AG04450 (cell line): Measurements from ENCODE around the gene PNISR. TPM values are rescaled to one million over a fixed set of nuclear protein-coding genes. Genes with fewer than 3 reads are reported as not detected.
A peak's percentile ranks its signal among the peaks of the same experiment; 100 is the strongest.

ENCODE experiments used
- CTCF ChIA-PET: fragments of 300-600, 350-600 bp; formaldehyde crosslinking; extraction: SDS; loops from one replicate; lab custom pipeline; 2022; ENCODE audit warnings: antibody characterized with exemption, inconsistent platforms; lab: Charles Lee
- POLR2A ChIA-PET: fragments of 350-600 bp; formaldehyde crosslinking; extraction: SDS; loops from one replicate; lab custom pipeline; 2021; ENCODE audit warnings: antibody characterized with exemption, inconsistent platforms; lab: Yijun Ruan, JAX
- DNase-seq: peaks from one replicate; pipeline ENCODE4 v3.0.0-alpha.2; 2011; ENCODE audit warnings: low read depth, low spot score
- H3K27ac ChIP-seq: one replicate; pipeline ENCODE4 v1.5.1; 2012; ENCODE audit warnings: low read depth, low read length, control low read depth
- H3K27me3 ChIP-seq: one replicate; pipeline ENCODE4 v1.6.0; 2012; ENCODE audit warnings: low read length; ENCODE audit not compliant: control insufficient read depth, insufficient read depth
- H3K4me3 ChIP-seq: 2 replicates; pipeline ENCODE4 v1.5.1; 2011; ENCODE audit warnings: mild to moderate bottlenecking, low read depth, low read length, control low read depth
- H3K9me3 ChIP-seq: 2 replicates; pipeline ENCODE4 v1.5.1; 2012; ENCODE audit warnings: low read length; ENCODE audit not compliant: control insufficient read depth, insufficient read depth
- CTCF ChIP-seq: IDR thresholded peaks from 2 replicates; pipeline ENCODE4 v1.5.1; 2011; ENCODE audit warnings: low read depth, low read length, control low read depth, inconsistent platforms
- polyA plus RNA-seq: library from polyadenylated mRNA; depleted of rRNA; stranded (reverse); fragments of >200 nt; gene quantifications from 2 replicates; pipeline ENCODE4 v1.2.3, GENCODE V29; 2011

Gene PNISR
- polyA plus RNA-seq, 1 experiment = 53.6 TPM

GRCh38 chr6:99393698-99394531 lies 31.2 kb downstream of the PNISR start, which contains the start of gene COQ3:
Gene COQ3, minus strand, starts transcription at chr6:99394195. Its CDS starts 16 bp downstream, at chr6:99394179.
- Histone ChIP-seq H3K4me3 (peak within 1 kb of the TSS; percentile 85), H3K9me3 (no peaks in the 10 kb centered on the region), H3K27ac (peak within 1 kb of the TSS; percentile 82), H3K27me3 (no peaks in the 10 kb centered on the region)
- DNase-seq = peak; percentile 60
- CTCF ChIA-PET = interaction anchor here (0.7 to 2.0 kb wide), 8 partner anchors 8 to 63 kb away, joined by 3 to 30 read pairs (median 6); no protein-coding TSS in a partner anchor
- TF ChIP-seq CTCF = no peak
- POLR2A ChIA-PET = interaction anchor here (0.6 to 1.6 kb wide), 21 partner anchors 8 to 563 kb away, joined by 3 to 28 read pairs (median 4); partner anchors contain the start of genes CCNC, FAXC and PNISR

GRCh38 chr6:99393366-99393697 lies 31.8 kb downstream of the PNISR start:
- ChIA-PET CTCF (interaction anchor here (0.7 to 2.0 kb wide), 8 partner anchors 8 to 63 kb away, joined by 3 to 30 read pairs (median 6); no protein-coding TSS in a partner anchor), POLR2A (interaction anchor here (0.6 to 1.6 kb wide), 18 partner anchors 8 to 562 kb away, joined by 3 to 28 read pairs (median 4); partner anchors contain the start of genes CCNC, FAXC and PNISR)
- DNase-seq = no peak
- peak overlapping the region; percentile 82 for H3K27ac ChIP-seq
- H3K27me3 ChIP-seq = no peaks in the 10 kb centered on the region
- H3K4me3 ChIP-seq = peak overlapping the region; percentile 85
- TF ChIP-seq CTCF = no peak
- H3K9me3 ChIP-seq = no peaks in the 10 kb centered on the region

GRCh38 chr6:99390896-99391295 lies 34.2 kb downstream of the PNISR start:
- ChIA-PET CTCF (no interaction called here), POLR2A (no interaction called here)
- Histone ChIP-seq H3K9me3 (no peaks in the 10 kb centered on the region), H3K27me3 (no peaks in the 10 kb centered on the region), H3K27ac (no peak overlapping the region), H3K4me3 (no peak overlapping the region)
- DNase-seq = no peak
- no peak for TF ChIP-seq CTCF

- Histone ChIP-seq H3K27ac (no peak overlapping the region), H3K27me3 (no peaks in the 10 kb centered on the region), H3K4me3 (no peak overlapping the region), H3K9me3 (no peaks in the 10 kb centered on the region)
- POLR2A ChIA-PET = interaction anchor here (0.6 to 0.9 kb wide), 2 partner anchors 9 to 160 kb away, joined by 3 to 8 read pairs; partner anchors contain the start of gene COQ3
- TF ChIP-seq CTCF = no peak
- CTCF ChIA-PET = interaction anchor here (1.7 to 1.8 kb wide), 2 partner anchors 9 to 54 kb away, joined by 5 to 12 read pairs; partner anchors contain the start of gene COQ3
- peak; percentile 20 for DNase-seq
Observed at GRCh38 chr6:99384507-99384906, 40.6 kb downstream of the PNISR start.

- Histone ChIP-seq H3K9me3 (no peaks in the 10 kb centered on the region), H3K27ac (no peak overlapping the region), H3K27me3 (no peaks in the 10 kb centered on the region), H3K4me3 (no peak overlapping the region)
- CTCF ChIA-PET = interaction anchor here (1.8 kb wide), 1 partner anchor 48 kb away, joined by 7 read pairs; no protein-coding TSS in a partner anchor
- POLR2A ChIA-PET = no interaction called here
- TF ChIP-seq CTCF = no peak
- DNase-seq = no peak
Observed at GRCh38 chr6:99378636-99379035, 46.5 kb downstream of the PNISR start.
